SK-N-SH (cell line): ENCODE measurements around the gene SYNE1. TPM values are rescaled to one million over a fixed set of nuclear protein-coding genes. Genes with fewer than 3 reads are reported as not detected.

Experiments
- CHD2 ChIP-seq: fragments of 150-350 bp; IDR thresholded peaks from 2 replicates; pipeline ENCODE4 v1.6.1; 2018; ENCODE audit warnings: low read length; ENCODE audit not compliant: partially characterized antibody
- CTCF ChIP-seq: fragments of 200-600 bp; sonication (generic); IDR thresholded peaks from 2 replicates; pipeline ENCODE4 v1.6.1; 2017; ENCODE audit warnings: antibody characterized with exemption, mild to moderate bottlenecking, moderate library complexity
- ELF1 ChIP-seq: IDR thresholded peaks from 2 replicates; pipeline ENCODE4 v1.4.0; 2012
- EP300 ChIP-seq, 2 experiments: IDR thresholded peaks; 2 replicates each; pipeline versions ENCODE4 v1.4.0 to v1.6.1; 2012; ENCODE audit warnings: borderline replicate concordance in 1 of 2, low read depth in 1 of 2, low read length in 1 of 2
- EZH2phosphoT487 ChIP-seq: fragments of 200-600 bp; sonication (generic); IDR thresholded peaks from 2 replicates; pipeline ENCODE4 v1.6.1; 2017; ENCODE audit warnings: low read depth, mixed run types, mild to moderate bottlenecking, antibody characterized with exemption, moderate library complexity, borderline replicate concordance
- FOXJ3 ChIP-seq: sonication (generic); formaldehyde crosslinking; IDR thresholded peaks from 2 replicates; pipeline ENCODE4 v1.5.1; 2020; ENCODE audit warnings: mild to moderate bottlenecking, missing genetic modification reagents
- GABPA ChIP-seq: IDR thresholded peaks from 2 replicates; pipeline ENCODE4 v1.4.0; 2012; ENCODE audit warnings: low read depth, mild to moderate bottlenecking
- GATA2 ChIP-seq: sonication (generic); formaldehyde crosslinking; IDR thresholded peaks from 2 replicates; pipeline ENCODE4 v1.5.0; 2020; ENCODE audit warnings: mild to moderate bottlenecking, missing genetic modification reagents
- JUND ChIP-seq: IDR thresholded peaks from 2 replicates; pipeline ENCODE4 v1.4.0; 2012
- MAX ChIP-seq: IDR thresholded peaks from 2 replicates; pipeline ENCODE4 v1.4.0; 2012; ENCODE audit warnings: low read depth
- MEF2A ChIP-seq: IDR thresholded peaks from 2 replicates; pipeline ENCODE4 v1.4.0; 2012; ENCODE audit warnings: low read depth, borderline replicate concordance
- MXI1 ChIP-seq: IDR thresholded peaks from 2 replicates; pipeline ENCODE4 v1.6.1; 2012; ENCODE audit warnings: mild to moderate bottlenecking, low read depth, low read length, improper control_type of control experiment
- NFIC ChIP-seq: IDR thresholded peaks from 2 replicates; pipeline ENCODE4 v1.4.0; 2012; ENCODE audit warnings: borderline replicate concordance
- NRF1 ChIP-seq: IDR thresholded peaks from 2 replicates; pipeline ENCODE4 v1.6.1; 2012; ENCODE audit warnings: low read depth, mild to moderate bottlenecking, low read length
- RAD21 ChIP-seq: IDR thresholded peaks from 2 replicates; pipeline ENCODE4 v1.6.1; 2012; ENCODE audit warnings: mild to moderate bottlenecking, low read length
- RCOR1 ChIP-seq: fragments of 150-350 bp; IDR thresholded peaks from 2 replicates; pipeline ENCODE4 v1.6.1; 2017; ENCODE audit warnings: antibody characterized with exemption, low read length
- RFX5 ChIP-seq: IDR thresholded peaks from 2 replicates; pipeline ENCODE4 v1.6.1; 2012; ENCODE audit warnings: mild to moderate bottlenecking, improper control_type of control experiment, low read length
- RXRA ChIP-seq: IDR thresholded peaks from 2 replicates; pipeline ENCODE4 v1.4.0; 2012; ENCODE audit warnings: low read depth, mild to moderate bottlenecking, borderline replicate concordance
- SIN3A ChIP-seq: IDR thresholded peaks from 2 replicates; pipeline ENCODE4 v1.6.1; 2012; ENCODE audit warnings: low read depth, mild to moderate bottlenecking, low read length, moderate library complexity, borderline replicate concordance
- SMC3 ChIP-seq: IDR thresholded peaks from 2 replicates; pipeline ENCODE4 v1.6.1; 2012; ENCODE audit warnings: low read depth, low read length, improper control_type of control experiment
- TAF1 ChIP-seq: IDR thresholded peaks from 2 replicates; pipeline ENCODE4 v1.6.1; 2012; ENCODE audit warnings: low read depth, mild to moderate bottlenecking, low read length, moderate library complexity, borderline replicate concordance
- TCF12 ChIP-seq: IDR thresholded peaks from 2 replicates; pipeline ENCODE4 v1.4.0; 2012
- USF2 ChIP-seq: fragments of 150-350 bp; IDR thresholded peaks from 2 replicates; pipeline ENCODE4 v1.6.1; 2017; ENCODE audit warnings: antibody characterized with exemption, low read length, low read depth, borderline replicate concordance
- YY1 ChIP-seq: IDR thresholded peaks from 2 replicates; pipeline ENCODE4 v1.4.0; 2012; ENCODE audit warnings: low read depth, mild to moderate bottlenecking
- ZBTB33 ChIP-seq: IDR thresholded peaks from 2 replicates; pipeline ENCODE4 v1.4.0; 2012; ENCODE audit warnings: low read depth, borderline replicate concordance
- polyA plus RNA-seq, 3 experiments: library from polyadenylated mRNA; depleted of rRNA; stranded (reverse); fragments of >200 nt; gene quantifications; 2 replicates each; pipeline ENCODE4 v1.2.3, GENCODE V29; 2012

The SYNE1 gene
- polyA plus RNA-seq, 1 of the 3 experiments (the other 2 are of a cell fraction), result 31.1 TPM

- TF ChIP-seq RXRA, result no peak
- 0 out of 2 replicates have a peak, but pooled peaks have one; percentile 33 for TF ChIP-seq MXI1
- TF ChIP-seq SIN3A, result no peak
- no peak for TF ChIP-seq ELF1
- TF ChIP-seq TAF1, result no peak
- no peak for TF ChIP-seq USF2
- TF ChIP-seq RCOR1, result peak; percentile 66; the same call in 1 of the 2 replicates
- no peak for TF ChIP-seq MAX
- no peak for TF ChIP-seq GABPA
- no peak for TF ChIP-seq ZBTB33
- no peak for TF ChIP-seq RAD21
- no peak for TF ChIP-seq CHD2
- TF ChIP-seq NFIC, result no peak
- TF ChIP-seq FOXJ3 (CRISPR knock-in tag), result no peak
- no peak for TF ChIP-seq TCF12
- no peak for TF ChIP-seq SMC3
- TF ChIP-seq CTCF, result no peak
- TF ChIP-seq RFX5, result no peak
- no peak for TF ChIP-seq NRF1
- no peak for TF ChIP-seq JUND
- peak; percentile 79 for TF ChIP-seq GATA2 (CRISPR knock-in tag)
- no peak for TF ChIP-seq YY1
- no peak for TF ChIP-seq EZH2phosphoT487
- no peak for TF ChIP-seq MEF2A
- TF ChIP-seq EP300 (IDR thresholded peaks at IDR 0.05; ENCODE audit: borderline replicate concordance in 1 of 2, low read depth in 1 of 2, low read length in 1 of 2), result peak in 1 of 2 experiments; percentile 22; a peak in 1 of 4 replicates
These were observed 53.3 kb downstream of the SYNE1 start (continued) for GRCh38 chr6:152583888-152584287.
